SH-SY5Y (cell line): ENCODE measurements around the gene MCTP2.

Experiments
- GATA2 ChIP-seq: IDR thresholded peaks from 2 replicates; pipeline ENCODE4 v1.6.1; 2011; ENCODE audit warnings: mild to moderate bottlenecking, low read depth, low read length
- GATA3 ChIP-seq: IDR thresholded peaks from 2 replicates; pipeline ENCODE4 v1.6.1; 2011; ENCODE audit warnings: low read depth, mild to moderate bottlenecking, low read length, moderate library complexity

GRCh38 chr15:94237903-94238302 lies 6.5 kb downstream of the MCTP2 start:
- no peak for TF ChIP-seq GATA2
- TF ChIP-seq GATA3: no peak
